H1 (cell line): ENCODE data around the gene DUS1L. TPM values are rescaled to one million over a fixed set of nuclear protein-coding genes. Genes with fewer than 3 reads are reported as not detected.

Experiments
- CBX5 ChIP-seq: fragments of 300-800, 300-1000 bp; sonication (generic); IDR thresholded peaks from 2 replicates; pipeline ENCODE4 v1.7.1; 2016; ENCODE audit warnings: antibody characterized with exemption, low read length, low read depth
- CREB1 ChIP-seq: IDR thresholded peaks from 2 replicates; pipeline ENCODE4 v1.6.1; 2012; ENCODE audit warnings: inconsistent platforms
- KDM4A ChIP-seq: IDR thresholded peaks from one replicate; pipeline ENCODE4 v1.7.1; 2012; ENCODE audit warnings: low read depth, mild to moderate bottlenecking, moderate library complexity, low read length, inconsistent platforms; ENCODE audit not compliant: severe bottlenecking
- KDM5A ChIP-seq: fragments of 200-600 bp; IDR thresholded peaks from 2 replicates; pipeline ENCODE4 v1.7.1; 2012; ENCODE audit warnings: mild to moderate bottlenecking, low read length, inconsistent platforms, mixed read lengths
- NANOG ChIP-seq: IDR thresholded peaks from 2 replicates; pipeline ENCODE4 v1.6.1; 2011; ENCODE audit warnings: low read length, low read depth, mild to moderate bottlenecking, inconsistent platforms; ENCODE audit not compliant: insufficient read depth, poor library complexity, severe bottlenecking
- polyA plus RNA-seq, 7 experiments: library from polyadenylated mRNA; depleted of rRNA in 3 of 7; stranded (reverse) in 5 of 7; unstranded in 2 of 7; fragments of >200 nt in 5 of 7; fragments of 200-250 nt in 2 of 7; gene quantifications; 1 replicate in 5 of 7; 2 replicates in 1 of 7; 4 replicates in 1 of 7; pipeline versions ENCODE4 v1.2.1 to v1.2.3, GENCODE V29; 2011 to 2013; ENCODE audit warnings: missing spikeins in 2 of 7, mixed read lengths in 2 of 7
- total RNA-seq: library from RNA; stranded (reverse); fragmentation: NEBNext Ultra II Directional; extraction: Animal tissue kit (Norgen Biotek cat#: 25700); gene quantifications from 2 replicates; pipeline ENCODE4 v1.2.1, GENCODE V29; 2021
- TF ChIP-seq, protein P1 (sequence below): fragments of 300-600 bp; sonication (generic); IDR thresholded peaks from 2 replicates; pipeline ENCODE4 v1.7.1; 2012; ENCODE audit warnings: low read length, moderate library complexity, mild to moderate bottlenecking, inconsistent platforms; ENCODE audit not compliant: insufficient replicate concordance

Gene DUS1L
- total and polyA plus RNA-seq, 2 of the 8 experiments (the other 6 are each of a cell fraction or from before 2014, with no cell fraction given), result 34.5 to 69.1 TPM

DNA sequence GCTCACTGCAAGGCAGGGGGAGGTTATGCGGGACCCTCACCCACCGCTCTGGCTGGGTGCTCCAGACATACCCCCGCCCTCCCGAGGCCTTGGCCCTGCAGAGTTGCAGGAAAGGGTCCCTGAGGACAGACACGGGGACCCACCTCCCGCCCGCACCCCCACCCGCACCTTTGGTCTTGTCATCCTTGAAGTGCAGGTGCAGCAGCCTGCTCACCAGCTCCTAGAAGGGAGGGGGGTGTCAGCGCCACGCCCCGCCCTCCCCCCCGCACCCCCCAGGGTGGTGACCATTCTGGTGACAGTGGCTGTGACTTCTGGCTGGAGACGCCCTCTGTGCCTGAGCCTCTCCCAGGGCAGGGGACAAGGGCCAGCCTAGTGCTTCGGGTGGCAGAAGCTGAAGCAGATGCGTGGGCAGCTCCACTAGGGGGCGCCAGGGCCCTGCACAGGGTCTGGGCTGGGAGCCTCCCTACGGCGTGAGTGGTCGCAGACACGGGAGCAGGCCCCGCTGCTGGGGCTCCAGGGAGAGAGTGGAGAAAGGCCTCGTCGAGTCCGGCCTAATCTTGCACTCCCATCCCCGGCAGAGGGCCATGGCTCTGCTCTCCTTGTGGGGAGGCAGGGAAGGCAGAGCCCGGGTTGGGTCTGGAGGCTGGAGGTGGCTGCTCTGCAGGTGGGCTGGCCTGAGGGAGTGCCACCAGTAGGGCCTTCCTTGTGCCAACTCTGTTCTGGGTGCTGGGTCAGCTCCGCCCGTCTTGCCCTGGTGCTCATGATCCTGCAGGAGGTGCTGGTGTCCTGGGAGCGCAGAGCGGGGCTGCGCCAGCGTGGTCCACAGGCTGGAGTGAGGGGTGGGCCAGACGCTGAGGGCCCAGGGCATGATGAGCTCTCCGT, 45.7 kb downstream of the DUS1L start (continued):
- TF ChIP-seq, protein P1, sequence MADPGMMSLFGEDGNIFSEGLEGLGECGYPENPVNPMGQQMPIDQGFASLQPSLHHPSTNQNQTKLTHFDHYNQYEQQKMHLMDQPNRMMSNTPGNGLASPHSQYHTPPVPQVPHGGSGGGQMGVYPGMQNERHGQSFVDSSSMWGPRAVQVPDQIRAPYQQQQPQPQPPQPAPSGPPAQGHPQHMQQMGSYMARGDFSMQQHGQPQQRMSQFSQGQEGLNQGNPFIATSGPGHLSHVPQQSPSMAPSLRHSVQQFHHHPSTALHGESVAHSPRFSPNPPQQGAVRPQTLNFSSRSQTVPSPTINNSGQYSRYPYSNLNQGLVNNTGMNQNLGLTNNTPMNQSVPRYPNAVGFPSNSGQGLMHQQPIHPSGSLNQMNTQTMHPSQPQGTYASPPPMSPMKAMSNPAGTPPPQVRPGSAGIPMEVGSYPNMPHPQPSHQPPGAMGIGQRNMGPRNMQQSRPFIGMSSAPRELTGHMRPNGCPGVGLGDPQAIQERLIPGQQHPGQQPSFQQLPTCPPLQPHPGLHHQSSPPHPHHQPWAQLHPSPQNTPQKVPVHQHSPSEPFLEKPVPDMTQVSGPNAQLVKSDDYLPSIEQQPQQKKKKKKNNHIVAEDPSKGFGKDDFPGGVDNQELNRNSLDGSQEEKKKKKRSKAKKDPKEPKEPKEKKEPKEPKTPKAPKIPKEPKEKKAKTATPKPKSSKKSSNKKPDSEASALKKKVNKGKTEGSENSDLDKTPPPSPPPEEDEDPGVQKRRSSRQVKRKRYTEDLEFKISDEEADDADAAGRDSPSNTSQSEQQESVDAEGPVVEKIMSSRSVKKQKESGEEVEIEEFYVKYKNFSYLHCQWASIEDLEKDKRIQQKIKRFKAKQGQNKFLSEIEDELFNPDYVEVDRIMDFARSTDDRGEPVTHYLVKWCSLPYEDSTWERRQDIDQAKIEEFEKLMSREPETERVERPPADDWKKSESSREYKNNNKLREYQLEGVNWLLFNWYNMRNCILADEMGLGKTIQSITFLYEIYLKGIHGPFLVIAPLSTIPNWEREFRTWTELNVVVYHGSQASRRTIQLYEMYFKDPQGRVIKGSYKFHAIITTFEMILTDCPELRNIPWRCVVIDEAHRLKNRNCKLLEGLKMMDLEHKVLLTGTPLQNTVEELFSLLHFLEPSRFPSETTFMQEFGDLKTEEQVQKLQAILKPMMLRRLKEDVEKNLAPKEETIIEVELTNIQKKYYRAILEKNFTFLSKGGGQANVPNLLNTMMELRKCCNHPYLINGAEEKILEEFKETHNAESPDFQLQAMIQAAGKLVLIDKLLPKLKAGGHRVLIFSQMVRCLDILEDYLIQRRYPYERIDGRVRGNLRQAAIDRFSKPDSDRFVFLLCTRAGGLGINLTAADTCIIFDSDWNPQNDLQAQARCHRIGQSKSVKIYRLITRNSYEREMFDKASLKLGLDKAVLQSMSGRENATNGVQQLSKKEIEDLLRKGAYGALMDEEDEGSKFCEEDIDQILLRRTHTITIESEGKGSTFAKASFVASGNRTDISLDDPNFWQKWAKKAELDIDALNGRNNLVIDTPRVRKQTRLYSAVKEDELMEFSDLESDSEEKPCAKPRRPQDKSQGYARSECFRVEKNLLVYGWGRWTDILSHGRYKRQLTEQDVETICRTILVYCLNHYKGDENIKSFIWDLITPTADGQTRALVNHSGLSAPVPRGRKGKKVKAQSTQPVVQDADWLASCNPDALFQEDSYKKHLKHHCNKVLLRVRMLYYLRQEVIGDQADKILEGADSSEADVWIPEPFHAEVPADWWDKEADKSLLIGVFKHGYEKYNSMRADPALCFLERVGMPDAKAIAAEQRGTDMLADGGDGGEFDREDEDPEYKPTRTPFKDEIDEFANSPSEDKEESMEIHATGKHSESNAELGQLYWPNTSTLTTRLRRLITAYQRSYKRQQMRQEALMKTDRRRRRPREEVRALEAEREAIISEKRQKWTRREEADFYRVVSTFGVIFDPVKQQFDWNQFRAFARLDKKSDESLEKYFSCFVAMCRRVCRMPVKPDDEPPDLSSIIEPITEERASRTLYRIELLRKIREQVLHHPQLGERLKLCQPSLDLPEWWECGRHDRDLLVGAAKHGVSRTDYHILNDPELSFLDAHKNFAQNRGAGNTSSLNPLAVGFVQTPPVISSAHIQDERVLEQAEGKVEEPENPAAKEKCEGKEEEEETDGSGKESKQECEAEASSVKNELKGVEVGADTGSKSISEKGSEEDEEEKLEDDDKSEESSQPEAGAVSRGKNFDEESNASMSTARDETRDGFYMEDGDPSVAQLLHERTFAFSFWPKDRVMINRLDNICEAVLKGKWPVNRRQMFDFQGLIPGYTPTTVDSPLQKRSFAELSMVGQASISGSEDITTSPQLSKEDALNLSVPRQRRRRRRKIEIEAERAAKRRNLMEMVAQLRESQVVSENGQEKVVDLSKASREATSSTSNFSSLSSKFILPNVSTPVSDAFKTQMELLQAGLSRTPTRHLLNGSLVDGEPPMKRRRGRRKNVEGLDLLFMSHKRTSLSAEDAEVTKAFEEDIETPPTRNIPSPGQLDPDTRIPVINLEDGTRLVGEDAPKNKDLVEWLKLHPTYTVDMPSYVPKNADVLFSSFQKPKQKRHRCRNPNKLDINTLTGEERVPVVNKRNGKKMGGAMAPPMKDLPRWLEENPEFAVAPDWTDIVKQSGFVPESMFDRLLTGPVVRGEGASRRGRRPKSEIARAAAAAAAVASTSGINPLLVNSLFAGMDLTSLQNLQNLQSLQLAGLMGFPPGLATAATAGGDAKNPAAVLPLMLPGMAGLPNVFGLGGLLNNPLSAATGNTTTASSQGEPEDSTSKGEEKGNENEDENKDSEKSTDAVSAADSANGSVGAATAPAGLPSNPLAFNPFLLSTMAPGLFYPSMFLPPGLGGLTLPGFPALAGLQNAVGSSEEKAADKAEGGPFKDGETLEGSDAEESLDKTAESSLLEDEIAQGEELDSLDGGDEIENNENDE, result no peak
- TF ChIP-seq KDM5A (no peak), KDM4A (no peak), CREB1 (peak; percentile 73), CBX5 (no peak), NANOG (no peak)
